GM19372 (cell line): ENCODE results near the gene TET2.
A peak's percentile ranks its signal among the peaks of the same experiment; 100 is the strongest.
"Not testable (repeated sequence)": the region's sequence is repeated elsewhere in the genome, so short reads cannot be mapped to it uniquely, and the experiment has no call there.

Experiments used
- ATAC-seq: cut with Tn5 transposase; IDR thresholded peaks from one replicate; pipeline ENCODE4 v1.9.1; 2021; ENCODE audit warnings: mild to moderate bottlenecking, low read depth, moderate library complexity; ENCODE audit not compliant: unreplicated experiment

TET2 gene

GRCh38 chr4:105280338-105281123, 133.9 kb downstream of the TET2 start:
- ATAC-seq = no peak

- ATAC-seq = no peak
These were observed 134.4 kb downstream of the TET2 start for GRCh38 chr4:105281124-105281415.

- no peak for ATAC-seq
These were observed 135.8 kb downstream of the TET2 start for GRCh38 chr4:105282489-105282888.

- no peak for ATAC-seq
These were observed 136.8 kb downstream of the TET2 start for GRCh38 chr4:105283501-105283900.

GRCh38 chr4:105288121-105288520, 141.4 kb downstream of the TET2 start:
- ATAC-seq = no peak

GRCh38 chr4:105291925-105292324, 145.2 kb downstream of the TET2 start:
- ATAC-seq = no peak

GRCh38 chr4:105293360-105293759, 146.7 kb downstream of the TET2 start:
- no peak for ATAC-seq

- no peak for ATAC-seq
These were observed 150.0 kb downstream of the TET2 start for GRCh38 chr4:105296672-105297071.

GRCh38 chr4:105299027-105299426, 152.4 kb downstream of the TET2 start:
- ATAC-seq = not testable (repeated sequence)

- no peak for ATAC-seq
These were observed 157.4 kb downstream of the TET2 start for GRCh38 chr4:105304085-105304484.

- ATAC-seq = no peak
These were observed 158.6 kb downstream of the TET2 start for GRCh38 chr4:105305019-105305836.

- ATAC-seq = peak; percentile 84
These were observed 159.6 kb downstream of the TET2 start for GRCh38 chr4:105306158-105306781.

GRCh38 chr4:105306820-105307219, 160.1 kb downstream of the TET2 start:
- no peak for ATAC-seq

- no peak for ATAC-seq
These were observed 171.8 kb downstream of the TET2 start for GRCh38 chr4:105318486-105318885.

GRCh38 chr4:105327222-105327621, 180.5 kb downstream of the TET2 start:
- ATAC-seq = no peak

GRCh38 chr4:105327956-105328355, 181.3 kb downstream of the TET2 start:
- no peak for ATAC-seq

- ATAC-seq = no peak
These were observed 182.4 kb downstream of the TET2 start for GRCh38 chr4:105329081-105329480.
